Measurements from ENCODE around the gene BTBD9.

DNA sequence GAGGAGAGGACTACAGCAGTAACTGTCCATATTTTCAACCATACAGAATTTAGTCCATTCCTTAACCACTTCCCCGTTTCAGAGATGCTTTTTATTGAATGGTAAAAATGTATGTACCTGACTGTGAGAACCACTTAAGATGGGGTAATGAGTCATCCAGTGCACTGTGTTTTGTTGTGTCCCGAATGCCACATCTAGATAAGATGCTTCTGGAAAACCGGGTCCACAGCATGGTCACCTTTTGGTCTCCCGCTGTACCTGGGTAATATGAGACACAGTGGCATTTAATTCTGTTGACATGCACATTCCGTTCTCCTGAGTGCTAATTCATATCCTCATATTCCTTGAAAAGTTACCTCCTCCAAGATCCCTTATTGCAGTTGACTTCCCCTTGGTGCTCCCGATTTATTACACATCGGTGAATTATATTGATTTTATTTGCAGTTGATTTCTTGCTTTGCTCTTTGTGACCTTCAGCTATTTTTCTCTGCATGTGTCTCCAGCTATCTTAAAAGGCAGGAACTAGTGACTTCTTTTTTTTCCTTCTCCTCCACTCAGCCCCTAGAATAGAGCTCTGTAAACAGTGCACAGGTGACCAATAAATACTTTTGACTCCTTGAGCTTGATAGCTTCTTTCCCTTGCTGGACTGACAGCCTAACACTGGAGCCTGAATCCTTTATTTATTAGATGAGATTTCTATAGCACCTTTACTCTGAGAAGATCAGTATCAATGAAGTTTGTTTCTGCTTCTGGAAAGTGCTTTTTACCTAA is 505.6 kb downstream of the BTBD9 start:
- no peak for TF ChIP-seq EZH2 (IDR thresholded peaks at IDR 0.05; ENCODE audit: low read length)
- TF ChIP-seq, protein P1, sequence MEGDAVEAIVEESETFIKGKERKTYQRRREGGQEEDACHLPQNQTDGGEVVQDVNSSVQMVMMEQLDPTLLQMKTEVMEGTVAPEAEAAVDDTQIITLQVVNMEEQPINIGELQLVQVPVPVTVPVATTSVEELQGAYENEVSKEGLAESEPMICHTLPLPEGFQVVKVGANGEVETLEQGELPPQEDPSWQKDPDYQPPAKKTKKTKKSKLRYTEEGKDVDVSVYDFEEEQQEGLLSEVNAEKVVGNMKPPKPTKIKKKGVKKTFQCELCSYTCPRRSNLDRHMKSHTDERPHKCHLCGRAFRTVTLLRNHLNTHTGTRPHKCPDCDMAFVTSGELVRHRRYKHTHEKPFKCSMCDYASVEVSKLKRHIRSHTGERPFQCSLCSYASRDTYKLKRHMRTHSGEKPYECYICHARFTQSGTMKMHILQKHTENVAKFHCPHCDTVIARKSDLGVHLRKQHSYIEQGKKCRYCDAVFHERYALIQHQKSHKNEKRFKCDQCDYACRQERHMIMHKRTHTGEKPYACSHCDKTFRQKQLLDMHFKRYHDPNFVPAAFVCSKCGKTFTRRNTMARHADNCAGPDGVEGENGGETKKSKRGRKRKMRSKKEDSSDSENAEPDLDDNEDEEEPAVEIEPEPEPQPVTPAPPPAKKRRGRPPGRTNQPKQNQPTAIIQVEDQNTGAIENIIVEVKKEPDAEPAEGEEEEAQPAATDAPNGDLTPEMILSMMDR (optimal IDR thresholded peaks at IDR 0.05 in 1 of 3, IDR thresholded peaks at IDR 0.05 in 1 of 3, conservative IDR thresholded peaks at IDR 0.05 in 1 of 3; ENCODE audit: extremely low read depth in 1 of 3, insufficient read depth in 2 of 3, low read length in 3 of 3), result no peak
